Karpas-422 (cell line): ENCODE results near the gene SEMA4D. TPM values are rescaled to one million over a fixed set of nuclear protein-coding genes. Genes with fewer than 3 reads are reported as not detected.

Source experiments
- DNase-seq: peaks from one replicate; pipeline ENCODE4 v3.0.0-alpha.2; 2015
- H2AFZ ChIP-seq: fragments of 200-600 bp; sonication (generic); 2 replicates; pipeline ENCODE4 v1.6.1; 2014; ENCODE audit warnings: antibody characterized with exemption, low read length, mixed read lengths
- H3K27ac ChIP-seq: fragments of 200-600 bp; sonication (generic); 2 replicates; pipeline ENCODE4 v1.5.1; 2014; ENCODE audit warnings: mild to moderate bottlenecking, low read length, moderate library complexity
- H3K27me3 ChIP-seq: fragments of 200-600 bp; sonication (generic); 2 replicates; pipeline ENCODE4 v1.6.1; 2014; ENCODE audit warnings: low read length, mixed read lengths
- H3K36me3 ChIP-seq: fragments of 200-600 bp; sonication (generic); 2 replicates; pipeline ENCODE4 v1.6.1; 2014; ENCODE audit warnings: low read length, mixed read lengths; ENCODE audit not compliant: insufficient read depth
- H3K4me1 ChIP-seq: fragments of 200-600 bp; sonication (generic); 2 replicates; pipeline ENCODE4 v1.6.1; 2014; ENCODE audit warnings: mild to moderate bottlenecking, low read length, mixed read lengths
- H3K4me2 ChIP-seq: fragments of 200-600 bp; sonication (generic); 2 replicates; pipeline ENCODE4 v1.6.1; 2014; ENCODE audit warnings: low read length, low read depth, mild to moderate bottlenecking; ENCODE audit not compliant: poor library complexity, severe bottlenecking
- H3K4me3 ChIP-seq: fragments of 200-600 bp; sonication (generic); 2 replicates; pipeline ENCODE4 v1.5.1; 2014; ENCODE audit warnings: mild to moderate bottlenecking, antibody characterized with exemption, low read length, mixed read lengths
- H3K79me2 ChIP-seq: fragments of 200-600 bp; sonication (generic); 2 replicates; pipeline ENCODE4 v1.6.1; 2014; ENCODE audit warnings: mild to moderate bottlenecking, low read length, mixed read lengths
- H3K9ac ChIP-seq: fragments of 200-600 bp; sonication (generic); 2 replicates; pipeline ENCODE4 v1.6.0; 2014; ENCODE audit warnings: low read length
- H3K9me2 ChIP-seq: fragments of 200-600 bp; sonication (generic), shearing (Covaris generic); replicated peaks from 2 replicates; pipeline ENCODE4 v1.6.0; 2014; ENCODE audit warnings: mild to moderate bottlenecking, low read length, moderate library complexity; ENCODE audit not compliant: insufficient read depth
- H3K9me3 ChIP-seq: fragments of 300-700, 200-600 bp; sonication (generic); 2 replicates; pipeline ENCODE4 v1.6.1; 2014; ENCODE audit warnings: low read length, mixed read lengths
- H4K20me1 ChIP-seq: fragments of 200-600 bp; sonication (generic); 2 replicates; pipeline ENCODE4 v1.6.1; 2014; ENCODE audit warnings: mild to moderate bottlenecking, antibody characterized with exemption, low read length, low read depth; ENCODE audit not compliant: insufficient read depth
- total RNA-seq: library from RNA; depleted of rRNA; stranded (reverse); fragments of >200 nt; shearing (Covaris generic); gene quantifications from 2 replicates; pipeline ENCODE4 v1.2.3, GENCODE V29; 2014; ENCODE audit warnings: low replicate concordance

The SEMA4D gene
- total RNA-seq, 1 experiment from 2014 or later: 2.3 TPM

- peaks cover 11% of the 10 kb centered on the region for H4K20me1 ChIP-seq
- no peak overlapping the region for H3K4me3 ChIP-seq
- no peak overlapping the region for H3K9ac ChIP-seq
- H2AFZ ChIP-seq: no peak overlapping the region
- no peaks in the 10 kb centered on the region for H3K27me3 ChIP-seq
- H3K36me3 ChIP-seq: no peaks in the 10 kb centered on the region
- H3K27ac ChIP-seq: no peak overlapping the region
- no peaks in the 10 kb centered on the region for H3K9me3 ChIP-seq
- no peak for DNase-seq
- H3K4me1 ChIP-seq: peaks cover 22% of the 10 kb centered on the region
- H3K9me2 ChIP-seq: no peaks in the 10 kb centered on the region
- no peak overlapping the region for H3K4me2 ChIP-seq
- no peaks in the 10 kb centered on the region for H3K79me2 ChIP-seq
Measured at GRCh38 chr9:89488131-89488530, 9.8 kb downstream of the SEMA4D start.

GRCh38 chr9:89486681-89487080, 11.2 kb downstream of the SEMA4D start:
- H3K27ac ChIP-seq: no peak overlapping the region
- H3K79me2 ChIP-seq: no peaks in the 10 kb centered on the region
- no peak overlapping the region for H3K9ac ChIP-seq
- no peaks in the 10 kb centered on the region for H3K9me2 ChIP-seq
- no peaks in the 10 kb centered on the region for H3K9me3 ChIP-seq
- H3K4me1 ChIP-seq: peaks cover 22% of the 10 kb centered on the region
- no peak for DNase-seq
- no peaks in the 10 kb centered on the region; the same call in none of the 2 replicates for H4K20me1 ChIP-seq
- no peak overlapping the region for H2AFZ ChIP-seq
- no peak overlapping the region for H3K4me3 ChIP-seq
- no peak overlapping the region for H3K4me2 ChIP-seq
- no peaks in the 10 kb centered on the region for H3K27me3 ChIP-seq
- no peaks in the 10 kb centered on the region for H3K36me3 ChIP-seq

GRCh38 chr9:89484475-89485404, 13.2 kb downstream of the SEMA4D start:
- Histone ChIP-seq H3K27me3 (no peaks in the 10 kb centered on the region), H3K4me1 (peaks cover 20% of the 10 kb centered on the region), H3K27ac (no peak overlapping the region), H4K20me1 (no peaks in the 10 kb centered on the region; the same call in 1 of the 2 replicates), H2AFZ (peak overlapping the region; percentile 91; the same call in 1 of the 2 replicates), H3K4me3 (peak overlapping the region; percentile 63), H3K36me3 (no peaks in the 10 kb centered on the region), H3K9me3 (no peaks in the 10 kb centered on the region), H3K9ac (peak overlapping the region; percentile 66), H3K4me2 (peak overlapping the region; percentile 70), H3K79me2 (no peaks in the 10 kb centered on the region), H3K9me2 (no peaks in the 10 kb centered on the region)
- no peak for DNase-seq

- peak overlapping the region; percentile 70 for H3K4me2 ChIP-seq
- H2AFZ ChIP-seq: peak overlapping the region; percentile 91; the same call in 1 of the 2 replicates
- H3K9me3 ChIP-seq: no peaks in the 10 kb centered on the region
- no peaks in the 10 kb centered on the region for H3K36me3 ChIP-seq
- H4K20me1 ChIP-seq: no peaks in the 10 kb centered on the region; the same call in 1 of the 2 replicates
- no peaks in the 10 kb centered on the region for H3K79me2 ChIP-seq
- H3K27me3 ChIP-seq: no peaks in the 10 kb centered on the region
- peak; percentile 70 for DNase-seq
- peak overlapping the region; percentile 66 for H3K9ac ChIP-seq
- no peaks in the 10 kb centered on the region for H3K9me2 ChIP-seq
- no peak overlapping the region for H3K27ac ChIP-seq
- H3K4me3 ChIP-seq: peak overlapping the region; percentile 63
- H3K4me1 ChIP-seq: peaks cover 20% of the 10 kb centered on the region
Measured at GRCh38 chr9:89483592-89484474, 14.1 kb downstream of the SEMA4D start.

- H3K4me2 ChIP-seq: no peak overlapping the region
- H3K9me2 ChIP-seq: no peaks in the 10 kb centered on the region
- no peaks in the 10 kb centered on the region for H3K36me3 ChIP-seq
- peaks cover 20% of the 10 kb centered on the region for H3K4me1 ChIP-seq
- no peak overlapping the region for H3K9ac ChIP-seq
- H2AFZ ChIP-seq: no peak overlapping the region
- H3K4me3 ChIP-seq: no peak overlapping the region
- H3K79me2 ChIP-seq: no peaks in the 10 kb centered on the region
- H3K9me3 ChIP-seq: no peaks in the 10 kb centered on the region
- H3K27ac ChIP-seq: no peak overlapping the region
- no peaks in the 10 kb centered on the region for H3K27me3 ChIP-seq
- no peaks in the 10 kb centered on the region; the same call in 1 of the 2 replicates for H4K20me1 ChIP-seq
- no peak for DNase-seq
Measured at GRCh38 chr9:89482901-89483361, 15.0 kb downstream of the SEMA4D start.

- no peaks in the 10 kb centered on the region for H3K36me3 ChIP-seq
- no peak overlapping the region for H3K4me2 ChIP-seq
- no peak overlapping the region for H2AFZ ChIP-seq
- peaks cover 20% of the 10 kb centered on the region for H3K4me1 ChIP-seq
- no peak overlapping the region for H3K4me3 ChIP-seq
- H3K79me2 ChIP-seq: no peaks in the 10 kb centered on the region
- no peak overlapping the region for H3K9ac ChIP-seq
- no peak for DNase-seq
- H3K27ac ChIP-seq: no peak overlapping the region
- H3K9me3 ChIP-seq: no peaks in the 10 kb centered on the region
- no peaks in the 10 kb centered on the region for H3K9me2 ChIP-seq
- no peaks in the 10 kb centered on the region for H3K27me3 ChIP-seq
- H4K20me1 ChIP-seq: no peaks in the 10 kb centered on the region; the same call in 1 of the 2 replicates
Measured at GRCh38 chr9:89482056-89482851, 15.7 kb downstream of the SEMA4D start.

GRCh38 chr9:89481538-89481915, 16.4 kb downstream of the SEMA4D start:
- Histone ChIP-seq H3K9me3 (no peaks in the 10 kb centered on the region), H3K4me2 (no peak overlapping the region), H3K79me2 (no peaks in the 10 kb centered on the region), H4K20me1 (no peaks in the 10 kb centered on the region; the same call in 1 of the 2 replicates), H3K4me1 (peaks cover 20% of the 10 kb centered on the region), H3K27ac (no peak overlapping the region), H3K9ac (no peak overlapping the region), H2AFZ (no peak overlapping the region), H3K36me3 (no peaks in the 10 kb centered on the region), H3K27me3 (no peaks in the 10 kb centered on the region), H3K9me2 (no peaks in the 10 kb centered on the region), H3K4me3 (no peak overlapping the region)
- no peak for DNase-seq
